Erythroblast (primary cell): ENCODE measurements around the gene SGCA.

Experiments used
- GATA1 ChIP-seq: IDR thresholded peaks from 2 replicates; pipeline ENCODE4 v1.6.1; 2011; ENCODE audit warnings: low read depth, mild to moderate bottlenecking, control low read depth, low read length, moderate library complexity
- POLR2A ChIP-seq: IDR thresholded peaks from 2 replicates; pipeline ENCODE4 v1.6.1; 2011; ENCODE audit warnings: mild to moderate bottlenecking, low read length

GRCh38 chr17:50196036-50196435 is 30.2 kb downstream of the SGCA start:
- TF ChIP-seq POLR2A: no peak
- no peak for TF ChIP-seq GATA1
